Chondrocyte (in vitro differentiated cells): ENCODE data around the gene VSIG4. TPM values are rescaled to one million over a fixed set of nuclear protein-coding genes. Genes with fewer than 3 reads are reported as not detected.

Experiments
- DNase-seq: peaks from one replicate; pipeline ENCODE4 v3.0.0; 2021; ENCODE audit warnings: mixed read lengths, low spot score
- H3K27ac Mint-ChIP-seq: one replicate; pipeline ENCODE4 v1.8.0; 2021; ENCODE audit warnings: mild to moderate bottlenecking, moderate library complexity, mixed read lengths; ENCODE audit not compliant: unreplicated experiment
- H3K27me3 Mint-ChIP-seq: 2 replicates; pipeline ENCODE4 v1.8.0; 2021; ENCODE audit warnings: low read depth, mixed read lengths
- H3K36me3 Mint-ChIP-seq: 2 replicates; pipeline ENCODE4 v1.8.0; 2021; ENCODE audit warnings: low read depth, mixed read lengths
- H3K4me1 Mint-ChIP-seq: 2 replicates; pipeline ENCODE4 v1.8.0; 2021; ENCODE audit warnings: low read depth, mild to moderate bottlenecking, mixed read lengths
- H3K4me3 Mint-ChIP-seq: one replicate; pipeline ENCODE4 v1.8.0; 2021; ENCODE audit warnings: mild to moderate bottlenecking, moderate library complexity, mixed read lengths; ENCODE audit not compliant: unreplicated experiment
- H3K9me3 Mint-ChIP-seq: 2 replicates; pipeline ENCODE4 v1.8.0; 2021; ENCODE audit warnings: low read depth, mixed read lengths
- total RNA-seq: library from RNA; stranded (reverse); gene quantifications from 3 replicates; pipeline ENCODE4 v1.2.1, GENCODE V29; 2021
- TF ChIP-seq, protein P1 (sequence below): fragments of 200-600 bp; sonication (generic); IDR thresholded peaks from 2 replicates; pipeline ENCODE4 v1.5.0; 2021; ENCODE audit warnings: antibody characterized with exemption, mild to moderate bottlenecking, moderate library complexity

VSIG4 gene
- total RNA-seq, 1 donor from 2014 or later, result not detected

DNA sequence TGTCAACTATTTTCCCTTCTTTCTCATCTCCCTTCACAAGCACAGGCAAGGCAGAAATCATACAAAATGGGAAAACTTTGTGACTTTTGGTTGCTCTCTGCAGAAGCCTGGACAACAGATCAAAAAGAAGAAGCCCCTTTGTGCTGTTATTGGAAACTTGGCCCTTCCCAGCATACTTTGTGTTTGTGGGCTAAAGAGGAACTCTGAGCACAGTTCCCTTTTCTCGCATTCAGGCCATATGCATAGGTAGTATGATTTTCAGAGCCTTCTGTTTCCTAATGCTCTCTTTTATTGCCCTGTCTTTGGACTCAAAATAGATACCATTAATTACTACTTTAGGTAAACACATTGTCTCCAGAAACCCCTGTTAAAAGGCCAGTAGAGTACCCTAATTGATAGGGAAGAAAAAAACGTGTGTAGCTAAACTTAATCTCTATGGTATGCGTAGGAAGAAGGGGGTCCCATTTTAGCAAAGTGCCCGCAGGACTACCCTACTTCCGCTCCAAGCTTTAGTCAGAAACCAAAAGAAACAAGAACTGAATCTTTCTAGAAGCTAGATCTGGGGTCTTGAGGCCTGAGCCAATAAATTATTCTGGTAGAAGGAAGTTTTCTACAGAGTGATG lies 26.6 kb downstream of the VSIG4 start:
- no peak overlapping the region for H3K4me3 Mint-ChIP-seq
- DNase-seq, result no peak
- no peaks in the 10 kb centered on the region for H3K36me3 Mint-ChIP-seq
- no peak overlapping the region for H3K27ac Mint-ChIP-seq
- peaks cover 8% of the 10 kb centered on the region for H3K9me3 Mint-ChIP-seq
- TF ChIP-seq, protein P1, sequence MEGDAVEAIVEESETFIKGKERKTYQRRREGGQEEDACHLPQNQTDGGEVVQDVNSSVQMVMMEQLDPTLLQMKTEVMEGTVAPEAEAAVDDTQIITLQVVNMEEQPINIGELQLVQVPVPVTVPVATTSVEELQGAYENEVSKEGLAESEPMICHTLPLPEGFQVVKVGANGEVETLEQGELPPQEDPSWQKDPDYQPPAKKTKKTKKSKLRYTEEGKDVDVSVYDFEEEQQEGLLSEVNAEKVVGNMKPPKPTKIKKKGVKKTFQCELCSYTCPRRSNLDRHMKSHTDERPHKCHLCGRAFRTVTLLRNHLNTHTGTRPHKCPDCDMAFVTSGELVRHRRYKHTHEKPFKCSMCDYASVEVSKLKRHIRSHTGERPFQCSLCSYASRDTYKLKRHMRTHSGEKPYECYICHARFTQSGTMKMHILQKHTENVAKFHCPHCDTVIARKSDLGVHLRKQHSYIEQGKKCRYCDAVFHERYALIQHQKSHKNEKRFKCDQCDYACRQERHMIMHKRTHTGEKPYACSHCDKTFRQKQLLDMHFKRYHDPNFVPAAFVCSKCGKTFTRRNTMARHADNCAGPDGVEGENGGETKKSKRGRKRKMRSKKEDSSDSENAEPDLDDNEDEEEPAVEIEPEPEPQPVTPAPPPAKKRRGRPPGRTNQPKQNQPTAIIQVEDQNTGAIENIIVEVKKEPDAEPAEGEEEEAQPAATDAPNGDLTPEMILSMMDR, result no peak
- H3K27me3 Mint-ChIP-seq, result no peaks in the 10 kb centered on the region
- no peaks in the 10 kb centered on the region for H3K4me1 Mint-ChIP-seq

DNA sequence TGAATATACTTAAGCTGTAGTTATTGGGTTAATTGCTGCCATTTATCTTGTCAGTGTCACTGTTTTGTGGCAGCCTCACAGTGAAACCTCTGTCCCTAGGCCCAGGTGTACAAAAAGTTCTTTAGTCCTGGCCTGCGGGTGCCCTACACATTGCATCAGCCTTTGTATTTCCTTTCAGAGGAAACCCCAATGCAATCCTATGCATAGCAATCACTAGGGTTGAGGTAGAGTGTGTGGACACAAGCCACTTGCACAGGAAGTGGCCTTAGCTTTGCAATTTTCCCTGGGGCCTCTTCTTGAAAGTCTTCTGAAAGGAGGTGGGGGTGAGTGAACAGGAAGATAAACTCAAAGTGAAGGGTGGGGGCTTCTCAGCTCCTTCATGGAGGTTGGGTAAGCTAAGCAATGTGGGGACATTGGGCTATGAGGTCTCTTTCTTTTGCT lies 27.8 kb downstream of the VSIG4 start:
- Mint-ChIP-seq H3K36me3 (no peaks in the 10 kb centered on the region), H3K9me3 (peaks cover 4% of the 10 kb centered on the region), H3K27ac (no peak overlapping the region), H3K4me1 (no peaks in the 10 kb centered on the region), H3K4me3 (no peak overlapping the region), H3K27me3 (no peaks in the 10 kb centered on the region)
- DNase-seq, result no peak
- TF ChIP-seq, protein P1, result no peak

DNA sequence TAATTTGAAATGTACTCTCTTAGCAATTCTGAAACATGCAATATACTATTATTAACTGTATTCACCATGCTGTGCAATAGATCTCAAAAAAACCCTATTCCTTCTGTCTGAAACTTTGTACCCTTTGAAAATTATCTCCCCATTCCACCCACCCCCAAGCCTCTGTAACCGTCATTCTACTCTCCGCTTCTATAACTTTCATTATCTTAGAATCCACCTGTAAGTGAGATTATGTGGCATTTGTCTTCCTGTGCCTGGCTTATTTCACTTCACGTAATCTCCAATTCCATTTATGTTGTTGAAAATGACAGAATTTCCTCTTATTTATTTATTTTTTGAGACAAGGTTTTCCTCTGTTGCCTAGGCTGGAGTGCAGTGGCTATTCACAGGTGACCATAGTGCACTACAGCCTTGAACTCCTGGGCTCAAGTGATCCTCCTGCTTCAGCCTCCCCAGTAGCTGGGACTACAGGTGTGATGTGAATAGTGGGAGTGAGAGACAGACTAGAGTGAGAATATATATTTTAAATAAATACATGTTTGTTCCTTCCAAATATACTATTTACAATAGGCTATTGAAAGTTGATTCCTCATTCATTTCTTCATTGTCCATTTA lies 30.5 kb downstream of the VSIG4 start:
- DNase-seq, result no peak
- no peaks in the 10 kb centered on the region for H3K27me3 Mint-ChIP-seq
- H3K4me3 Mint-ChIP-seq, result no peak overlapping the region
- no peak overlapping the region for H3K27ac Mint-ChIP-seq
- peaks cover 5% of the 10 kb centered on the region for H3K9me3 Mint-ChIP-seq
- H3K36me3 Mint-ChIP-seq, result no peaks in the 10 kb centered on the region
- H3K4me1 Mint-ChIP-seq, result no peaks in the 10 kb centered on the region
- TF ChIP-seq, protein P1, result no peak

DNA sequence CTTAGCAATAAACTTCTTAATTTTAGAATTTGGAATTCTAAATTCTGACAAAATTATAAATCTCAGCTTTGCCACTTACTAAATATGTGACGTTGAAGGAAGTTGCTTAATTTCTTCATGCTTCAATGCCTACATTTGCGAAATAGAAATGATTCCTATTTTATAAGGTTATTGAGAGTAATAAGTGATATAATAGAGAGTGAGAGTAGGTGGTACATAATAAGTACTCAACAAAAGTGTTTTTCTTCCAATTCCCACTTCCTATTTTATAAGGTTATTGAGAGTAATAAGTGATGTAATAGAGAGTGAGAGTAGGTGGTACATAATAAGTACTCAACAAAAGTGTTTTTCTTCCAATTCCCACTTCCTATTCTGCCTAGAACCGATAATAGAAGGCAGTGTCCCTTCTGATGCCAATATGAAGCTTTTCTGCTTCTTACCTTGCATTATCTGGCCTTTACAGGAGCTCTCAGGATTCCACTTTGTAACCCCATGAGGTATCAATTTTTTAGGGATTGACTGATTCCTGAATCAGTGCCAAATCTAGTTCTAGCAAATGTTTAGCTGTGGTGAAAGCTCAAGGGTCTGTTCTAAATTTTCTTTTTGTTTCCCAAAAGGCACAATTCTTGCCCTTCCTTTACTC lies 31.4 kb downstream of the VSIG4 start:
- H3K27me3 Mint-ChIP-seq, result no peaks in the 10 kb centered on the region
- H3K27ac Mint-ChIP-seq, result no peak overlapping the region
- TF ChIP-seq, protein P1, result no peak
- H3K36me3 Mint-ChIP-seq, result no peaks in the 10 kb centered on the region
- DNase-seq, result no peak
- no peaks in the 10 kb centered on the region for H3K4me1 Mint-ChIP-seq
- H3K4me3 Mint-ChIP-seq, result no peak overlapping the region
- H3K9me3 Mint-ChIP-seq, result peaks cover 5% of the 10 kb centered on the region

DNA sequence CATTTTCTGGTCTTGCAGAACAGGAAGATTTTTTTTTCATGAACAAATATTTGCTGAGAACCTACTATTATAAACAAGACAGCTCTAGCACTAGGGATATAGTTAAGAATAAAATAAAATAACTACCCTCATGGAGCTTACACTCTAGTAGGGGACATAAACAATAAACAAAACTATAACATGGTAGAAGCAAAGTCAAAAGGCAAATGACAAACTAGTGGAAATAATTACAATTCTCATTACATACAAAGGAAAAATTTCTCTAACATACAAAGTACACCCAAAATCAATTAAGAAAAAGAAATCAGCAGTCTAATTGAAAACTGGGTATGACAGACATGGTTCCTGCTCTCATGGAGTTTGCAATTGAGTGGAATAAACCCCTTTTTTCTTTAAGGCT lies 32.0 kb downstream of the VSIG4 start:
- Mint-ChIP-seq H3K4me1 (no peaks in the 10 kb centered on the region), H3K4me3 (no peak overlapping the region), H3K27ac (no peak overlapping the region), H3K36me3 (no peaks in the 10 kb centered on the region), H3K9me3 (peaks cover 5% of the 10 kb centered on the region), H3K27me3 (no peaks in the 10 kb centered on the region)
- no peak for DNase-seq
- TF ChIP-seq, protein P1, result no peak
